CD4-positive, alpha-beta T cell treated with Interleukin-4 for 4 hours (primary cell): Measurements from ENCODE around the gene ZNF486.
"Not testable (repeated sequence)": the region's sequence is repeated elsewhere in the genome, so short reads cannot be mapped to it uniquely, and the experiment has no call there.

Source experiments
- DNase-seq: peaks from one replicate; pipeline ENCODE4 v3.0.0-alpha.2; 2020

ZNF486 gene

GRCh38 chr19:20237773-20238623, 71.0 kb downstream of the ZNF486 start:
- DNase-seq, result peak; percentile 88

DNA sequence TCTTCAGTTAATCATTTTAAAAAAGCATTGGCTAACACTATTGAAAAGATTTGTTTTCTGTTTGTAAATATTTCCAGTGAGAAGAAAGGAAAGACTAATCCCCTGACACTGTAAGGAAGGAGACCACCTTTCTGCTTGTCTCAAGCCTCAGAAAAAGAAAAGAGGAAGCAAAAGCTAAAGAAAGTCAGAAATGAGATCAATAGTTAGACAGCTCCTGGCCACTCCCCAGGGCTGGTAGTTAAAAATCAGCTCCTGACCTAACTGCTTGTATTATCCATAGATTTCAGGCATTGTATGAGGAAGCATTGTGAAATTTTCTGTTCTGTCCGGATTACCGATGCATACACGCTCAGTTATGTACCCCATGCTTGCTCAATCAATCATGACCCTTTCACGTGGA, 76.6 kb downstream of the ZNF486 start:
- DNase-seq, result no peak

GRCh38 chr19:20244356-20244755, 77.3 kb downstream of the ZNF486 start:
- DNase-seq, result peak; percentile 28

DNA sequence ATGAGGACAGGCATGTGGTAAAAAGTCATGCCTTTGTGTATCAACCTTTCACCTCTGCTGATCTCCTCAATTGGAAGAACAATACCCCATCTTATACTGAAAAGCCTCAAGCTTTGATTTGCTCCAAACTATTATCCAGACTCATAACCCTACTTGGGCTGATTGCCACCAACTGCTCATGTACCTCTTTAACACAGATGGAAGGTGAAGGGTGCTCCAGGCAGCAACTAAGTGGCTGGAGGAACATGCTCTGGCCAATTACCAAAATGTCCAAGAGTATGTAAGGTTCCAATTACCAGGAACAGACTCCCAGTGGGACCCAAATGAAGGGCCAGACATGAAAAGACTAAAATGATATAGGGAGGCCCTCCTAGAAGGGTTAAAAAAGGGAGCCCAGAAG, 78.3 kb downstream of the ZNF486 start:
- DNase-seq, result no peak

DNA sequence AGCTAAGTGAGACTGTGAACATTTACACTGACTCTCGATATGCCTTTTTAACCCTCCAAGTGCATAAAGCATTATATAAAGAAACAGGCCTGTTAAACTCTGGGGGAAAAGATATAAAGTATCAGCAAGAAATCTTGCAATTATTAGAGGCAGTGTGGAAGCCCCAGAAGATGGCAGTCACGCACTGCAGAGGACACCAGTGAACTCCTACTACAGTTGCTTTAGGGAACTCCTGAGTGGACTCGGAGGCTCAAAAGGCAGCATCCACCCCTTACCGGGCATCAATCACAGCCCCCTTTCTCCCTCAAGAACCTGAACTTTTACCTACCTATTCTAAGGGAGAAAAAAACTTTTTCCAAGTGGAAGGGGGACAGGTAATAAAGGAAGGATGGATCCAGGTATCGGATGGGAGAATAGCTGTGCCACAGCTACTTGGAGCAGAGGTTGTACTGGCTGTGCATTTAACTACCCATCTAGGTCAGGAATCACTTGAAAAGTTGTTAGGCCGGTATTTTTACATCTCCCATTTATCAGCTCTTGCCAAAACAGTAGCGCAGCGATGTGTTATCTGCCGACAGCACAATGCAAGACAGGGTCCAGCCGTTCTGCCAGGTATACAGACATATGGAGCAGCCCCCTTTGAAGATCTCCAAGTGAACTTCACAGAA, 80.1 kb downstream of the ZNF486 start:
- no peak for DNase-seq

DNA sequence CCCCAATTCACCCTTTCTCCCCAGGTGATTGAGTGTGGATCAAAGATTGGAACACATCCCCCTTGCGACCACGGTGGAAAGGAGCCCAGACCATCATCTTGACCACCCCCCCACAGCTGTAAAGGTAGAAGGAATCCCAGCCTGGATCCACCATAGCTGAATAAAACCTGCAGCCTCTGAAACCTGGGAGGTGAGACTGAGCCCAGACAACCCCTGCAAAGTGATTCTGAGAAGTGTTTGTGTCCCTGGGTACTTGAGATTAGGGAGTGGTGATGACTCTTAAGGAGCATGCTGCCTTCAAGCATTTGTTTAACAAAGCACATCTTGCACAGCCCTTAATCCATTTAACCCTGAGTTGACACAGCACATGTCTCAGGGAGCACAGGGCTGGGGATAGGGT, 81.2 kb downstream of the ZNF486 start:
- not testable (repeated sequence) for DNase-seq
